Gastrocnemius medialis (tissue), 4 donors: ENCODE data around the gene HAAO. TPM values are rescaled to one million over a fixed set of nuclear protein-coding genes. Genes with fewer than 3 reads are reported as not detected.

ENCODE experiments used
- ATAC-seq, 2 donors: fragments of 150-250 bp; one replicate each; pipeline ENCODE4 v1.9.1; 2016
- DNase-seq, 2 donors: peaks; one replicate each; pipeline ENCODE4 v3.0.0-alpha.2; 2019
- H3K27ac ChIP-seq, 4 donors: fragments of 200-600 bp; sonication (generic); 1 replicate in 1 of 4; 2 replicates in 3 of 4; pipeline ENCODE4 v1.5.1; 2016 to 2018; ENCODE audit warnings: mild to moderate bottlenecking in 2 of 4, moderate library complexity in 1 of 4
- H3K27me3 ChIP-seq, 3 donors: fragments of 200-600 bp; sonication (generic) in 2 of 3; 1 replicate in 1 of 3; 2 replicates in 2 of 3; pipeline versions ENCODE4 v1.5.1 to v1.6.0; 2016 to 2019; ENCODE audit warnings: mild to moderate bottlenecking in 1 of 3, moderate library complexity in 1 of 3
- H3K36me3 ChIP-seq, 2 donors: fragments of 200-600 bp; sonication (generic) in 1 of 2; one replicate each; pipeline ENCODE4 v1.5.1; 2017 to 2018
- H3K4me1 ChIP-seq, 2 donors: fragments of 200-600 bp; sonication (generic) in 1 of 2; one replicate each; pipeline ENCODE4 v1.5.1; 2016 to 2017; ENCODE audit warnings: mild to moderate bottlenecking in 2 of 2
- H3K4me3 ChIP-seq, 4 donors: fragments of 200-600 bp; sonication (generic) in 3 of 4; 1 replicate in 1 of 4; 2 replicates in 3 of 4; pipeline ENCODE4 v1.5.1; 2016 to 2019; ENCODE audit warnings: mild to moderate bottlenecking in 2 of 4
- H3K9me3 ChIP-seq, 3 donors: fragments of 200-600 bp; sonication (generic) in 2 of 3; 1 replicate in 1 of 3; 2 replicates in 2 of 3; pipeline ENCODE4 v1.5.1; 2016 to 2019
- CTCF ChIP-seq, 5 experiments: fragments of 450-650 bp in 3 of 5; fragments of 200-600 bp in 2 of 5; sonication (generic) in 2 of 5; IDR thresholded peaks in 4 of 5; conservative IDR thresholded peaks in 1 of 5; 1 replicate in 4 of 5; 2 replicates in 1 of 5; pipeline ENCODE4 v1.5.1; 2016 to 2019; ENCODE audit warnings: antibody characterized with exemption in 5 of 5, mild to moderate bottlenecking in 3 of 5, moderate library complexity in 3 of 5
- POLR2A ChIP-seq, 2 donors: fragments of 450-650 bp; IDR thresholded peaks; one replicate each; pipeline ENCODE4 v1.6.1; 2017; ENCODE audit warnings: antibody characterized with exemption in 2 of 2, mild to moderate bottlenecking in 2 of 2, moderate library complexity in 2 of 2
- in situ Hi-C, 4 donors: fragments of 200-750 bp; cut with MboI; loops; one replicate each; pipeline versions ENCODE4 v1.15.0 to v1.8.0; 2017; ENCODE audit warnings: low sequenced_read_pairs in 4 of 4
- intact Hi-C: fragments of 100-400 bp; cut with DNase I; formaldehyde crosslinking; loops from one replicate; pipeline ENCODE4 v1.15.1; 2023; ENCODE audit warnings: low total_unique reads
- total RNA-seq, 4 donors: library from RNA; depleted of rRNA; stranded (reverse); fragments of >200 nt; gene quantifications; one replicate each; pipeline versions ENCODE4 v1.1.0 to v1.2.3, GENCODE V29; 2016

Gene HAAO
- total RNA-seq, 4 donors from 2014 or later: 0.53 to 2.5 (median 2.1) TPM

- H3K4me1 ChIP-seq: no peaks in the 10 kb centered on the region
- ATAC-seq (no peak), DNase-seq (no peak)
- intact Hi-C loops: loop anchor here (10.0 kb wide), 1 partner anchor 269 kb away; the partner anchor contains the start of gene KCNG3
- no peaks in the 10 kb centered on the region for H3K36me3 ChIP-seq
- in situ Hi-C loops: no loop called here
- H3K4me3 ChIP-seq: no peak within 1 kb of the TSS
- no peaks in the 10 kb centered on the region for H3K9me3 ChIP-seq
- no peaks in the 10 kb centered on the region for H3K27me3 ChIP-seq
- no peak within 1 kb of the TSS for H3K27ac ChIP-seq
- TF ChIP-seq CTCF (IDR thresholded peaks at IDR 0.05 in 4 of 5, conservative IDR thresholded peaks at IDR 0.05 in 1 of 5): no peak
- TF ChIP-seq POLR2A (IDR thresholded peaks at IDR 0.05): no peak
These were observed 28.3 kb downstream of the HAAO start, which contains the start of gene OXER1 for GRCh38 chr2:42764096-42764495. Gene OXER1 (minus strand): TSS chr2:42764135. CDS start chr2:42764062, 73 bp downstream.

GRCh38 chr2:42762823-42763804, 29.3 kb downstream of the HAAO start:
- in situ Hi-C loops: no loop called here
- no peak overlapping the region for H3K4me3 ChIP-seq
- no peaks in the 10 kb centered on the region for H3K27me3 ChIP-seq
- TF ChIP-seq POLR2A (IDR thresholded peaks at IDR 0.05): no peak
- no peak for TF ChIP-seq CTCF (IDR thresholded peaks at IDR 0.05 in 4 of 5, conservative IDR thresholded peaks at IDR 0.05 in 1 of 5)
- ATAC-seq (no peak), DNase-seq (no peak)
- no peaks in the 10 kb centered on the region for H3K36me3 ChIP-seq
- no peak overlapping the region for H3K27ac ChIP-seq
- H3K4me1 ChIP-seq: no peaks in the 10 kb centered on the region
- H3K9me3 ChIP-seq: no peaks in the 10 kb centered on the region
- intact Hi-C loops: loop anchor here (10.0 kb wide), 1 partner anchor 268 kb away; the partner anchor contains the start of gene KCNG3

- DNase-seq (no peak), ATAC-seq (no peak)
- Histone ChIP-seq H3K4me1 (no peaks in the 10 kb centered on the region), H3K27me3 (no peaks in the 10 kb centered on the region), H3K36me3 (no peaks in the 10 kb centered on the region), H3K27ac (no peak overlapping the region), H3K9me3 (no peaks in the 10 kb centered on the region), H3K4me3 (no peak overlapping the region)
- in situ Hi-C loops (no loop called here), intact Hi-C loops (loop anchor here (10.0 kb wide), 1 partner anchor 267 kb away; the partner anchor contains the start of gene KCNG3)
- no peak for TF ChIP-seq CTCF (IDR thresholded peaks at IDR 0.05 in 4 of 5, conservative IDR thresholded peaks at IDR 0.05 in 1 of 5)
- TF ChIP-seq POLR2A (IDR thresholded peaks at IDR 0.05): no peak
These were observed 30.2 kb downstream of the HAAO start for GRCh38 chr2:42762155-42762554.

- intact Hi-C loops (loop anchor here (10.0 kb wide), 1 partner anchor 267 kb away; the partner anchor contains the start of gene KCNG3), in situ Hi-C loops (no loop called here)
- TF ChIP-seq CTCF (IDR thresholded peaks at IDR 0.05 in 4 of 5, conservative IDR thresholded peaks at IDR 0.05 in 1 of 5): no peak
- no peak for TF ChIP-seq POLR2A (IDR thresholded peaks at IDR 0.05)
- H3K4me3 ChIP-seq: no peak overlapping the region
- no peak for DNase-seq
- no peaks in the 10 kb centered on the region for H3K9me3 ChIP-seq
- no peaks in the 10 kb centered on the region for H3K4me1 ChIP-seq
- no peaks in the 10 kb centered on the region for H3K36me3 ChIP-seq
- no peaks in the 10 kb centered on the region for H3K27me3 ChIP-seq
- ATAC-seq: no peak
- H3K27ac ChIP-seq: no peak overlapping the region
These were observed 30.8 kb downstream of the HAAO start for GRCh38 chr2:42761554-42761953.
